K562 (cell line): ENCODE data around the gene SKIL. TPM values are rescaled to one million over a fixed set of nuclear protein-coding genes. Genes with fewer than 3 reads are reported as not detected.

Experiments used
- ATAC-seq: fragments of 200-7000 bp; cut with Tn5 transposase; 3 replicates; pipeline ENCODE4 v1.9.1; 2020; ENCODE audit warnings: moderate library complexity
- BruUV-seq: library from RNA; stranded (reverse); fragments of 400-500 nt; replicated peaks from 2 replicates; lab custom pipeline; 2021; lab: Mats Ljungman, UMichigan
- CTCF ChIA-PET: fragments of 300-600 bp; formaldehyde crosslinking; extraction: SDS; loops from one replicate; lab custom pipeline; 2021; ENCODE audit warnings: low intra/inter-chr PET ratio; lab: Yijun Ruan, JAX
- POLR2A ChIA-PET: fragments of 300-600, 350-650 bp; sonication (Branson Sonifier 250); formaldehyde crosslinking; extraction: SDS; loops from one replicate; lab custom pipeline; 2021; ENCODE audit warnings: antibody characterized with exemption, inconsistent platforms; lab: Yijun Ruan, JAX
- DNase-seq, 4 experiments: peaks; one replicate each; pipeline versions ENCODE4 v3.0.0 to v3.0.0-alpha.2; 2011 to 2018; ENCODE audit warnings: low spot score in 3 of 4, mixed read lengths in 3 of 4; ENCODE audit errors: extremely low read depth in 1 of 4
- FAIRE-seq: peaks from 2 replicates; lab custom pipeline; 2011; peaks lifted over from hg19 to GRCh38; lab: Jason Lieb, UNC
- H2AFZ ChIP-seq: 2 replicates; pipeline ENCODE4 v1.6.0; 2011; ENCODE audit warnings: low read depth, low read length, control low read depth, inconsistent platforms
- H3K27ac ChIP-seq: fragments of 200-600 bp; 3 replicates; pipeline ENCODE4 v1.8.0; 2011; ENCODE audit warnings: low read depth, mild to moderate bottlenecking, control low read depth, inconsistent platforms, low read length, moderate library complexity, mixed read lengths; ENCODE audit errors: extremely low read depth
- H3K27me3 ChIP-seq, 2 experiments: fragments of 300-600 bp in 1 of 2; 2 replicates in 1 of 2; 3 replicates in 1 of 2; pipeline versions ENCODE4 v1.6.0 to v1.8.0; 2011; ENCODE audit warnings: inconsistent platforms in 2 of 2, low read length in 2 of 2, mild to moderate bottlenecking in 1 of 2, mixed read lengths in 1 of 2, moderate library complexity in 1 of 2; ENCODE audit not compliant: control insufficient read depth in 2 of 2, insufficient read depth in 2 of 2
- H3K36me3 ChIP-seq: fragments of 300-600 bp; 3 replicates; pipeline ENCODE4 v1.8.0; 2011; ENCODE audit warnings: mild to moderate bottlenecking, low read length, inconsistent platforms; ENCODE audit not compliant: control insufficient read depth, insufficient read depth
- H3K4me1 ChIP-seq, 2 experiments: fragments of 200-600 bp in 1 of 2; replicated peaks in 1 of 2; 2 replicates in 1 of 2; 3 replicates in 1 of 2; pipeline versions ENCODE4 v1.5.1 to v1.8.0; 2011; ENCODE audit warnings: inconsistent platforms in 2 of 2, low read length in 2 of 2, mild to moderate bottlenecking in 1 of 2, mixed read lengths in 1 of 2, moderate library complexity in 1 of 2; ENCODE audit not compliant: control insufficient read depth in 2 of 2, insufficient read depth in 2 of 2
- H3K4me2 ChIP-seq: 2 replicates; pipeline ENCODE4 v1.6.1; 2011; ENCODE audit warnings: low read length, control low read depth, inconsistent platforms, mixed read lengths; ENCODE audit not compliant: insufficient read depth
- H3K4me3 ChIP-seq: fragments of 200-600 bp; sonication (generic), shearing (Covaris generic); 2 replicates; pipeline ENCODE4 v1.5.1; 2016; ENCODE audit warnings: control low read depth, inconsistent platforms
- H3K79me2 ChIP-seq: fragments of 200-600 bp; 3 replicates; pipeline ENCODE4 v1.8.0; 2011; ENCODE audit warnings: low read length, inconsistent platforms; ENCODE audit not compliant: control insufficient read depth, insufficient read depth
- H3K9ac ChIP-seq, 2 experiments: 2 replicates each; pipeline versions ENCODE4 v1.6.0 to v1.6.1; 2011; ENCODE audit warnings: low read depth in 2 of 2, low read length in 2 of 2, control low read depth in 1 of 2, inconsistent platforms in 1 of 2, mild to moderate bottlenecking in 1 of 2, mixed read lengths in 1 of 2; ENCODE audit not compliant: insufficient read depth in 1 of 2
- H3K9me1 ChIP-seq: one replicate; pipeline ENCODE4 v1.6.0; 2011; ENCODE audit warnings: inconsistent platforms, mild to moderate bottlenecking, low read length, moderate library complexity; ENCODE audit not compliant: control insufficient read depth, insufficient read depth
- H3K9me3 ChIP-seq: replicated peaks from 2 replicates; pipeline ENCODE4 v1.5.1; 2011; ENCODE audit warnings: low read depth, low read length, inconsistent platforms; ENCODE audit not compliant: control insufficient read depth, insufficient read depth
- H4K20me1 ChIP-seq: replicated peaks from 2 replicates; pipeline ENCODE4 v1.6.1; 2011; ENCODE audit warnings: low read length, inconsistent platforms, mixed read lengths; ENCODE audit not compliant: control insufficient read depth, insufficient read depth
- ARID1B ChIP-seq: fragments of 450-650 bp; IDR thresholded peaks from 2 replicates; pipeline ENCODE4 v1.6.1; 2016; ENCODE audit warnings: antibody characterized with exemption, mild to moderate bottlenecking, inconsistent platforms
- ATF3 ChIP-seq, 2 experiments: fragments of 450-650 bp in 1 of 2; sonication (generic) in 1 of 2; formaldehyde crosslinking in 1 of 2; IDR thresholded peaks in 1 of 2; conservative IDR thresholded peaks in 1 of 2; 2 replicates each; pipeline versions ENCODE4 v1.6.1 to v1.8.1; 2016 to 2023; ENCODE audit warnings: mild to moderate bottlenecking in 2 of 2, moderate library complexity in 2 of 2, inconsistent platforms in 1 of 2, missing genetic modification reagents in 1 of 2
- GABPB1 ChIP-seq: sonication (generic); formaldehyde crosslinking; IDR thresholded peaks from 2 replicates; pipeline ENCODE4 v1.8.0; 2022; ENCODE audit warnings: mild to moderate bottlenecking, missing genetic modification reagents
- GABPB2 ChIP-seq: fragments of 250-450 bp; sonication (Bioruptor Pico); conservative IDR thresholded peaks from 2 replicates; pipeline ENCODE4 v1.5.1; 2021; ENCODE audit warnings: mild to moderate bottlenecking
- HMGN3 ChIP-seq: IDR thresholded peaks from 2 replicates; pipeline ENCODE4 v1.6.1; 2011; ENCODE audit warnings: borderline replicate concordance, low read depth, mild to moderate bottlenecking, mixed read lengths, low read length; ENCODE audit not compliant: insufficient read length; ENCODE audit errors: extremely low read depth
- ID3 ChIP-seq, 2 experiments: fragments of 250-450 bp in 1 of 2; fragments of 450-650 bp in 1 of 2; sonication (Bioruptor Pico) in 1 of 2; IDR thresholded peaks; 2 replicates each; pipeline versions ENCODE4 v1.6.1 to v1.8.0; 2016 to 2021; ENCODE audit warnings: mild to moderate bottlenecking in 2 of 2, moderate library complexity in 2 of 2, missing compliant biosample characterization in 1 of 2, missing genetic modification characterization in 1 of 2
- SMAD2 ChIP-seq: fragments of 150-350 bp; IDR thresholded peaks from 2 replicates; pipeline ENCODE4 v1.6.1; 2014; ENCODE audit warnings: low read depth, mild to moderate bottlenecking, low read length
- TOE1 ChIP-seq, 2 experiments: fragments of 450-650 bp in 1 of 2; sonication (generic) in 1 of 2; formaldehyde crosslinking in 1 of 2; IDR thresholded peaks; 2 replicates each; pipeline versions ENCODE4 v1.7.1 to v1.8.0; 2016 to 2022; ENCODE audit warnings: borderline replicate concordance in 2 of 2, mild to moderate bottlenecking in 2 of 2, antibody characterized with exemption in 1 of 2, inconsistent platforms in 1 of 2, low read depth in 1 of 2, missing genetic modification reagents in 1 of 2, moderate library complexity in 1 of 2
- ZFP91 ChIP-seq: sonication (generic); formaldehyde crosslinking; IDR thresholded peaks from 2 replicates; pipeline ENCODE4 v1.8.0; 2022; ENCODE audit warnings: mild to moderate bottlenecking, missing genetic modification reagents
- ZNF175 ChIP-seq: fragments of 200-800 bp; sonication (Bioruptor generic); IDR thresholded peaks from 2 replicates; pipeline ENCODE4 v1.6.1; 2016; ENCODE audit warnings: low read depth, mild to moderate bottlenecking, missing genetic modification characterization, missing compliant biosample characterization
- ZNF436 ChIP-seq: fragments of 250-450, 450-650 bp; sonication (Bioruptor Pico); formaldehyde crosslinking; IDR thresholded peaks from 2 replicates; pipeline ENCODE4 v1.7.0; 2020; ENCODE audit warnings: mild to moderate bottlenecking
- WGBS: fragments of 100-300 bp; shearing (Covaris generic); methylation state at CpG from one replicate; pipeline ENCODE4 v1.1.6; 2016; ENCODE audit warnings: low coverage, mixed read lengths; ENCODE audit not compliant: insufficient coverage; ENCODE audit errors: missing lambda C conversion rate; 5-methylcytosine and 5-hydroxymethylcytosine counted together
- in situ Hi-C: fragments of 300-500 bp; cut with MboI; formaldehyde crosslinking; loops from 4 replicates; pipeline ENCODE4 v1.15.0; 2018; ENCODE audit warnings: inconsistent platforms, mixed read lengths
- intact Hi-C: fragments of 100-400 bp; cut with micrococcal nuclease; formaldehyde crosslinking; loops from 2 replicates; pipeline ENCODE4 v1.14.2; 2022
- polyA plus RNA-seq, 8 experiments: library from polyadenylated mRNA; depleted of rRNA in 4 of 8; stranded (reverse) in 5 of 8; unstranded in 3 of 8; fragments of >200 nt; fragmentation: Nextera tagmentation in 2 of 8; fragmentation: Illumina TruSeq in 1 of 8; extraction: Ambion mirVana in 2 of 8; extraction: Trizol in 1 of 8; gene quantifications; 2 replicates each; pipeline versions ENCODE4 v1.2.1 to v1.2.3, GENCODE V29; 2011 to 2014; ENCODE audit warnings: inconsistent platforms in 1 of 8, missing spikeins in 1 of 8
- total RNA-seq, 7 experiments: library from RNA; depleted of rRNA in 6 of 7; stranded (reverse); fragments of >200 nt in 6 of 7; fragmentation: Illumina TruSeq in 2 of 7; extraction: Trizol in 2 of 7; gene quantifications; 2 replicates each; pipeline versions ENCODE4 v1.2.1 to v1.2.3, GENCODE V29; 2011 to 2021; ENCODE audit warnings: low replicate concordance in 1 of 7
- TF ChIP-seq, protein P1 (sequence below): fragments of 450-650 bp; formaldehyde crosslinking; IDR thresholded peaks from 2 replicates; pipeline ENCODE4 v1.4.0; 2020; ENCODE audit warnings: mild to moderate bottlenecking, moderate library complexity
- TF ChIP-seq, protein P2 (sequence below): sonication (generic); formaldehyde crosslinking; IDR thresholded peaks from 2 replicates; pipeline ENCODE4 v1.8.1; 2022; ENCODE audit warnings: missing genetic modification reagents

The SKIL gene
- total and polyA plus RNA-seq, 9 of the 15 experiments (the other 6 are each of a cell fraction or from before 2014, with no cell fraction given): 4.3 to 19.1 (median 9.7) TPM

- 0 out of 2 replicates have a peak, but pooled peaks have one; percentile 8 for TF ChIP-seq ATF3 (IDR thresholded peaks at IDR 0.05)
- TF ChIP-seq ATF3 (CRISPR knock-in tag; conservative IDR thresholded peaks at IDR 0.05): no peak
- no peak for TF ChIP-seq TOE1 (IDR thresholded peaks at IDR 0.05; ENCODE audit: borderline replicate concordance)
- TF ChIP-seq TOE1 (CRISPR knock-in tag; IDR thresholded peaks at IDR 0.05; ENCODE audit: borderline replicate concordance, low read depth): no peak
- TF ChIP-seq, protein P1, sequence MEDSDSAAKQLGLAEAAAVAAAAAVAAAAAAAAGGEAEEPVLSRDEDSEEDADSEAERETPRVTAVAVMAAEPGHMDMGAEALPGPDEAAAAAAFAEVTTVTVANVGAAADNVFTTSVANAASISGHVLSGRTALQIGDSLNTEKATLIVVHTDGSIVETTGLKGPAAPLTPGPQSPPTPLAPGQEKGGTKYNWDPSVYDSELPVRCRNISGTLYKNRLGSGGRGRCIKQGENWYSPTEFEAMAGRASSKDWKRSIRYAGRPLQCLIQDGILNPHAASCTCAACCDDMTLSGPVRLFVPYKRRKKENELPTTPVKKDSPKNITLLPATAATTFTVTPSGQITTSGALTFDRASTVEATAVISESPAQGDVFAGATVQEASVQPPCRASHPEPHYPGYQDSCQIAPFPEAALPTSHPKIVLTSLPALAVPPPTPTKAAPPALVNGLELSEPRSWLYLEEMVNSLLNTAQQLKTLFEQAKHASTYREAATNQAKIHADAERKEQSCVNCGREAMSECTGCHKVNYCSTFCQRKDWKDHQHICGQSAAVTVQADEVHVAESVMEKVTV: no peak
- TF ChIP-seq, protein P2, sequence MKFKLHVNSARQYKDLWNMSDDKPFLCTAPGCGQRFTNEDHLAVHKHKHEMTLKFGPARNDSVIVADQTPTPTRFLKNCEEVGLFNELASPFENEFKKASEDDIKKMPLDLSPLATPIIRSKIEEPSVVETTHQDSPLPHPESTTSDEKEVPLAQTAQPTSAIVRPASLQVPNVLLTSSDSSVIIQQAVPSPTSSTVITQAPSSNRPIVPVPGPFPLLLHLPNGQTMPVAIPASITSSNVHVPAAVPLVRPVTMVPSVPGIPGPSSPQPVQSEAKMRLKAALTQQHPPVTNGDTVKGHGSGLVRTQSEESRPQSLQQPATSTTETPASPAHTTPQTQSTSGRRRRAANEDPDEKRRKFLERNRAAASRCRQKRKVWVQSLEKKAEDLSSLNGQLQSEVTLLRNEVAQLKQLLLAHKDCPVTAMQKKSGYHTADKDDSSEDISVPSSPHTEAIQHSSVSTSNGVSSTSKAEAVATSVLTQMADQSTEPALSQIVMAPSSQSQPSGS (CRISPR knock-in tag): no peak
These were observed 82.8 kb downstream of the SKIL start (continued) for GRCh38 chr3:170440344-170440743.

DNA sequence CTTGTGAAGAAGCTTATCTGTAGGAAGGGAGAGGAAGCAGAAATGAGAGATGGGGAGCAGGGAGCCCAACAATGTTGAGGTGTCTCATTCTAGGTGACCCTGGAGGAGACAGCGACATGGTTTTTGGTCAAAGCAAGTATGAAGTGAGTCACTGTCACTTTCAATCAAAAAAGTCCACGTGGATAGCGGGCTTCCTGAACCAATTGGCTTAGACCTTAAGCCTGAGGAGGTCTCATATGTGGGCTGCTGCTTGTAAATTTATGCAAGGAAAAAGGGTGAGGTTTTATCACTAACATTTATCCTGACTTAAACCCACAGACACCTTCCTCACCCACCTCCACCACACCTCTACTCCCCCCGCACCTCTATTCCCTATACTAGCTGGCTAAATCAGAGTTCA lies 83.9 kb downstream of the SKIL start:
- BruUV-seq: no TSS peak
- Histone ChIP-seq H3K9me3 (no peaks in the 10 kb centered on the region), H3K9me1 (no peaks in the 10 kb centered on the region), H3K27me3 (peaks cover 0 to 8% of the 10 kb centered on the region in 2 experiments; a peak in 1 of 5 replicates), H3K4me3 (no peak overlapping the region), H2AFZ (peak overlapping the region; percentile 34; the same call in 1 of the 2 replicates), H4K20me1 (no peaks in the 10 kb centered on the region), H3K4me1 (peaks cover 3 to 6% of the 10 kb centered on the region in 2 experiments; a peak in 2 of 5 replicates), H3K27ac (no peak overlapping the region), H3K4me2 (no peak overlapping the region), H3K79me2 (no peaks in the 10 kb centered on the region), H3K9ac (no peak overlapping the region), H3K36me3 (no peaks in the 10 kb centered on the region)
- in situ Hi-C loops (no loop called here), intact Hi-C loops (no loop called here)
- FAIRE-seq (no peak), ATAC-seq (no peak), DNase-seq (no peak)
- ChIA-PET CTCF (no interaction called here), POLR2A (no interaction called here)
- 23% methylated on average over 4 of the region's 4 CpGs for WGBS
- TF ChIP-seq ARID1B: no peak
- no peak for TF ChIP-seq ID3 (CRISPR knock-in tag; IDR thresholded peaks at IDR 0.05)
- TF ChIP-seq ID3 (tag; IDR thresholded peaks at IDR 0.05): no peak
- TF ChIP-seq ZNF175 (CRISPR knock-in tag): no peak
- TF ChIP-seq ZNF436 (CRISPR knock-in tag): no peak
- TF ChIP-seq HMGN3: no peak
- TF ChIP-seq GABPB2: no peak
- no peak for TF ChIP-seq ZFP91
- no peak for TF ChIP-seq SMAD2
- no peak for TF ChIP-seq GABPB1
